Middle frontal gyrus (tissue), 1 donor: ENCODE measurements around the gene OR2L13.
"Not testable (repeated sequence)": the region's sequence is repeated elsewhere in the genome, so short reads cannot be mapped to it uniquely, and the experiment has no call there.

Experiments used
- DNase-seq: peaks from one replicate; pipeline ENCODE4 v3.0.0-alpha.2; 2015; ENCODE audit warnings: low spot score; ENCODE audit errors: extremely low spot score

OR2L13 gene, protein sequence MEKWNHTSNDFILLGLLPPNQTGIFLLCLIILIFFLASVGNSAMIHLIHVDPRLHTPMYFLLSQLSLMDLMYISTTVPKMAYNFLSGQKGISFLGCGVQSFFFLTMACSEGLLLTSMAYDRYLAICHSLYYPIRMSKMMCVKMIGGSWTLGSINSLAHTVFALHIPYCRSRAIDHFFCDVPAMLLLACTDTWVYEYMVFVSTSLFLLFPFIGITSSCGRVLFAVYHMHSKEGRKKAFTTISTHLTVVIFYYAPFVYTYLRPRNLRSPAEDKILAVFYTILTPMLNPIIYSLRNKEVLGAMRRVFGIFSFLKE

DNA sequence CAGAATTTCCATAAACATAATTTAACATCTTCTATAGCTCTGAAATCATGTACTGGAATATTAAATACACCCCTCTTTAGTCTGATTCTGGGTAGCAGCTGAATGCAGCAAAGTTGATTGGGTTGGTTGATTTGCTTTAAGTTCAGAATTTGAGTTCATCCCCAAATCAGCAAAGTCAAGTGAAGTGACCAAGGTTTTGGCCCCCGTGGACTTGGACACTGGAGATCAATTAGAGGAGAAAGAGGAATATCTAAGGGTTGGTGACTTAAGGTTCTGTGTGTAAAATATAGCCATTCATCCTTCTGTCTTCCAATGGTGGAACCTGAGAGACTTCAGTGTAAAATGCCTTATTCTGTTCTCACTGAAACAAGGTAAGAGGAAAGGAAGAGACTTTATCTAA is at the start of gene OR2L13:
Gene OR2L13 (plus strand): TSS at position 301 of the 400 bp plus-strand sequence. CDS start 4,192 bp downstream, outside the sequence.
- no peak for DNase-seq

DNA sequence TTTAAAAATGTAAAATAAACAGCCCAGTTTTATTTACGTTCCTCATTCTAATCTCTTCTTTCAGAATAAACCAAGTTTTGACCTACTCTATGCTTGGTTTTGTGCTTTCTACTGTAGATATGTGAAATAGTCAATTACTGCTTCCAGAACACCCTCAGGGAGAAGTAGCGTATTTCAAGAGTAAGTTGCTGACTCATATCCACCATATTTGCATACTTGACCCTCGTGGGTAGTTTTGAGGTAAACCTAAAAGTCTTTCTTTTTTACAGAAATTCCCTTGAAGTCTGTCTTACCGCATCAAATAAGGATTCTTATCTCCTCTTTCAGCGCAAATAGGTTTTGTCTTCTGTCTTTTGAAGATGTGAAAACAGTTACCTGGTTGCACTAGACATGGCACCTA is 49.8 kb upstream of the OR2L13 start:
- no peak for DNase-seq

DNA sequence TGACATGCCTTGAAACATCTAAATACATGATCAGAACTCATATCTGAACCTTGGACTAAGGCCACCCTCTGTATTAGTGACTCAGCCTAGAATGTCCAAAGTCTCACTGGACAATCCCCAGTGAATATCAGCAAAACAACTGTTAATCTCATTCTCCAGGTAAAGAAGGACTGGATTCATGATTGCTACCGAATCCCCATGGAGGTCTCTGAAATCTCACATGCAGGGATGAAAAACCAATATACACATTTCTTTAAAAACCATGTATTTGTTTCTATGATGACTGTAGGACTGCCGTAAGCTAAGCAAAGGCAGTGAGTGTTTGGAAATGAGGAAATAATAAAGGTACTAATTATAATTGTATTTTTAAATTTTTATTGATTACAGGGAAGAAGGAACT is 48.4 kb upstream of the OR2L13 start, which contains the start of gene OR2L3:
Gene OR2L3 (plus strand): TSS at position 301 of the 400 bp plus-strand sequence. CDS start 13,846 bp downstream, outside the sequence.
- DNase-seq = no peak

DNA sequence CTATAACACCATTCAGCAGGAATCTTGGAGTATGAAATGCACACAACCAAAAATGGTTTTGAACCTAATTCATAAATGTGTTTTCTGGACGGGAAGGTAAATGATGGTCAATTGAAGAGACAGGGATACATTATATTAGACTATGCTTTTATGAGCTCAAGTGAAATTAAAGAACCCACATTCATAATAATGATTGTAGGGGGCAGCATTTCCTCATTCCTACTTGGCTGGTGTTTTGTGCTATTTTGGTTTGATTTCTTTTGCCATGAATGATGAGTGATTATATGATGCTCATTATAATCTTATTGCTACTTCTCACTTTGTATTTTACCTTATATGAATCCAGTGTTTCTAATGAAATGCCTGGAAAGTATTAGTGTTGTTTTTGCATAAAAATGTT is 48.0 kb upstream of the OR2L13 start:
- DNase-seq = no peak

DNA sequence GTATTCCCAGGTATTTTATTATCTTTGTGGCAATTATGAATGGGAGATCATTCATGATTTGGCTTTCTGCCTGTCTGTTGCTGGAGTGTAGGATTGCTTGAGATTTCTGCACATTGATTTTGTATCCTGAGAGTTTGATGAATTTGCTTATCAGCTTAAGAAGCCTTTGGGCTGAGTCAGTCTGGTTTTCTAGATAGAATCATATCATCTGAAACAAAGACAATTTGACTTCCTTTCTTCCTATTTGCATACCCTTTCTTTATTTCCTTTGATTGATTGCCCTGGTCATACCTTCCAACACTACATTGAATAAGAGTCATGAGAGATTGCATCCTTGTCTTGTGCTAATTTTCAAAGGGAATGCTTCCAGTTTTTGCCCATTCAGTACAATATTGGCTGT is 40.3 kb upstream of the OR2L13 start:
- DNase-seq = no peak

DNA sequence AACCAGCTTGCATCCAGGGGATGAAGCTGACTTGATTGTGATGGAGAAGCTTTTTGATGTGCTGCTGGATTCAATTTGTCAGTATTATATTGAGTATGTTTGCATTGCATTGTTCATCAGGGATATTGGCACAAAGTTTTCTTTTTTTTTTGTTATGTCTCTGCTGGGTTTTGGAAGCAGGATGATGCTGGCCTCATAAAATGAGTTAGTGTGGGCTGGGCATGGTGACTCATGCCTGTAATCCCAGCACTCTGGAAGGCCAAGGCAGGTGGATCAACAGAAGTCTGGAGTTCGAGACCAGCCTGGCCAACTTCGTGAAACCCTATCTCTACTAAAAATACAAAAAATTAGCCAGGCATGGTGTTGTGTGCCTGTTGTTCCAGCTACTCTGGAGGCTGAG is 39.7 kb upstream of the OR2L13 start:
- no peak for DNase-seq

DNA sequence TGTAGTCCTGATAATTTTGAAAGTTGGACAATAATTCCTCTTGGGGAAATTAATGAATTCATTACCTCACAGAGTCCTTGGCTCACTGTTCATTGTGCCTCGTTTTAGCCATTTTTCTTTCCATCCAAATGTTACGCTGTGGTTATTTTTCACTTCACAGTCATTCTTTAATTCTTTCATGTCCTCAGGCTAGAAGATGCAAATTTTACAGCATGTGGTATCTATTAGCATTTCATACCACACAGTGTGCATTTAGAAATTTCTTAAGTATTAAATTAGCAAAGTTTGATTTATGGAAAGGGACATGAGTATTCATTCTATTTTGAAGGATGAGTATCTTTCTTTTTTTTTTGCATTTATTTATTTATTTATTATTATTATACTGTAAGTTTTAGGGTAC is 29.9 kb upstream of the OR2L13 start:
- DNase-seq = no peak

DNA sequence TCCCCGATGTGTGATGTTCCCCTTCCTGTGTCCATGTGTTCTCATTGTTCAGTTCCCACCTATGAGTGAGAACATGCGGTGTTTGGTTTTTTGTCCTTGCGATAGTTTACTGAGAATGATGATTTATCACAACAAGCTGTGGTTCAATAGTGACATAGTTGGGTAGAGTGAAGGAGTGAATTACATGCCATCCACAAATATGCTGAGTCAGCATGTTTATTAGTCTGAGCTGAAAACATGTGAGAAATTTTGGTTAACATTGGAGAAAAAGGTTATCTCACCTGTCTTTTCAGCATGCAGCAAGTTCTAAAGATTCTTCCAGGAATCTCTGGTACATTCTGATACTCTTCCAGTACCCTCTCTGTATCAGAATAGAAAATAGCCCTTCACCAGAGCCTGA is 29.4 kb upstream of the OR2L13 start:
- DNase-seq = no peak

DNA sequence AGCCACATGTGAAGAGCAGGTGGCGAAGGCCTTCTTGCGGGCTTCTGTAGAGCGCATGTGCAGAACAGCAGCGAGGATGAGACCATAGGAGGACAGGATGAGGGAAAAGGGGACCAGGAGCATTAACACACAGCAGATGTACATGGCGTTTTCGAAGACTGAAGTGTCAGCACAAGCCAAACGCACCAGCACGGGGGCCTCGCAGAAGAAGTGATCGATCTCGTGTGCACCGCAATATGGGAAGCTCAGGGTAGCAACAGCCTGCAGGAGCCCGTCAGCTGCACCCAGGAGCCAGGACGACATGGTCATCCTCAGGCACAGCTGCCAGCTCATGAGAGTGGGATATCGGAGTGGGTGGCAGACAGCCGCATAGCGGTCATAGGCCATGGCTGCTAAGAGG is 11.1 kb upstream of the OR2L13 start:
- DNase-seq = not testable (repeated sequence)

DNA sequence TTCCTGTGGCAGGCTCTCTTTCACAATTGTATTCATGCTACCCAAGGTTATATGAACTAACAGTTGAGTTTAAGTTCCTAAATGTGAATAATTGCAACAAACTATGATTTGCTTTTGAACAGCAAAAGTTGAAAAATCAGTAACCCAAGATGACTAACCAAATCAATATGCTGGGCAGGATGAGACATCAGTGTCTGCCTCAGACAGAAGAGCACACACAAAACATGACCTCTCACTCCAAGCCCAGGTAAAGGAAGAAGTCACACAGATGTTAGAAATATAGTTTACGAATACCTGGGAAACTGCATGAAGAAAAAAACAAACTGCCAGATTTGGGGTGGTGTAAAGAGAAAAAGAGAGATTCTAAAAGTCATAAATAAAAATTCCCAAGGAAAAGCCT is 3.5 kb downstream of the OR2L13 start:
- no peak for DNase-seq

DNA sequence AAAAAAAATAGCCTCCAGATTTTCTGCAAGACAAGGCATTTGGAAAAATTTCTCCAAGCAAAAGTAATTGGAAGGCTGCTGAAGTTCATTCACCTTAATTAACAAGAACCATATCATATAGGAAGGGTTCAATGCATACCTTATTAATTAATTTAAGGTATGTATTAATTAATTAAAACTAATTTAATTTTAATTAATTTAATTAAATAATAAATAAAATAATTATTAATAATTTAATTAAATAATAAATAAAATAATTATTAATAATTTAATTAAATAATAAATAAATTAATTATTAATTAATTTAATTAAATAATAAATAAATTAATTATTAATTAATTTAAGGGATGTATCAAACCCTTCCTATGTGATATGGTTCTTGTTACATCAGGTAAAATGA is 7.9 kb downstream of the OR2L13 start:
- no peak for DNase-seq

DNA sequence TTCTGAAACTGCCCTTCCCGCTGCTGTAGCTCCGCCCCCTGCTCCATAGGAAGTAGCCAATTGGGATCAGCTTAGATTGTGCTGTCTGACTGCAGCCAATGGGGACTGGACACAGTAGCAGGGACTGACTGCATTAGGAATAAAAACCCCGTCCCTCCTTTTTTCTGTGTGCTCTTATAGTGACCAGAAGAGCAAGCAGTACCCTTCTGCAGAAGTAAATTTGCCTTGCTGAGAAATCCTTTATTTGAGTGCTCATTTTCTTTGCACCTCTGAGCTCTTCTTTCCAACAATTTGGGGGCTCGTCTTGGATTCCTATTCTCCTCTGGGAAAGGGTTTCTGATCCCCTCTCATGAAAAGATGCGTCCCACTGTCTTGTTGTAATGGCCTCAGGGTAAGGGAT is 16.2 kb downstream of the OR2L13 start:
- no peak for DNase-seq

DNA sequence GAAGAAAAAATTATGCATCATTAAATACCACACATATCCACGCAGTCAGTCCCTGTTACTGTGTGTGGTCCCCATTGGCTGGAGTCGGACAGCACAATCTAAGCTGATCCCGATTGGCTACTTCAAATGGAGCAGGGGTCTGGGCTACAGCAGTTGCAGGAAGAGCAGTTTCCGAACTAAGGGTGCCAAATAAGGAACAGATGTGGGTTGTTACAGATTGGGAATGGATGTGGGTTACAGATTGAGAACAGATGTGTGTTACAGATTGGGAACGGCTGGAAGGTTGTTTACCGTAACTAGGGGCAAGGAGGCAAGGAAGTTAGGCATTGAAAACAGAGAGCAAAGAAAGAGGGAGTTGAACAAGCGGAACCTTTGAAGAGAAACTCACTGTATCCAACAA is 19.9 kb downstream of the OR2L13 start:
- no peak for DNase-seq

DNA sequence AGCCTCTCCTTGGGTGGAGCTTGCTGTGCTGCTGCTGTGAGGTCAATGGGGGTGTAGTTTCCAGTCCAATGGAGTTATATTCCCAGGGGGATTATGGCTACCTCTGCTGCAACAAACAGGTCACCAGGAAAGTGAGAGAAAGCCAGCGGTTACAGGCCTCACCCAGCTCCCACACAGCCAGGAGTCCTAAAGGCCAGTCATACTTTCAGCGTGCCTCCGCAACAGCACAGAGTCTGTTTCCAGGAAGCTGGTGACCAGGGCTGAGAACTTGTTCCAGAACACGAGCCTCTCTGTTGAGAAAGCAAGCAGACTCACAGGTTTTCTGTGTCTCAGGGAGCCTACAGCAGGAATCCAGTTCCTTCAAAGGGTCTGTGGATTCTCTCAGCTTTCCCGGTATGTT is 32.7 kb downstream of the OR2L13 start:
- no peak for DNase-seq

DNA sequence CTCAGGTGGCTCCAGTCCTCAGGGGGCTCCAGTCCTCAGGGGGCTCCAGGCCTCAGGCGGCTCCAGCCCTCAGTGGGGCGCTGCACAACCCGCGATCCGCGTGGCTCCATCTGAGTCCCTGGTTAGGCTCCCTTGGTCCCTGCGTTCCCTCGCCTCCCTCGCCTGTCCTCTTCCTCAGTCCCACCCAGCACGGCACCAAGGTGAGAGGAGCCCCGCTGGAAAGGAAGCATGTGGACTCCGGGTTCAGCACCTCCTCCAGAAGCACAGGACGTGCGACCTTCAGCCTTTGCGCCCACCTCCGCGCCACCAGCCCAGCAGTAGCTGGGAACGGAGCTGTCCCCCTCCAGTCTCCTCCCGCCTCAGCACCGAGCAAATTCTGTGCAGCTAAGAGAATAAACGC is 41.8 kb downstream of the OR2L13 start:
- DNase-seq = no peak

DNA sequence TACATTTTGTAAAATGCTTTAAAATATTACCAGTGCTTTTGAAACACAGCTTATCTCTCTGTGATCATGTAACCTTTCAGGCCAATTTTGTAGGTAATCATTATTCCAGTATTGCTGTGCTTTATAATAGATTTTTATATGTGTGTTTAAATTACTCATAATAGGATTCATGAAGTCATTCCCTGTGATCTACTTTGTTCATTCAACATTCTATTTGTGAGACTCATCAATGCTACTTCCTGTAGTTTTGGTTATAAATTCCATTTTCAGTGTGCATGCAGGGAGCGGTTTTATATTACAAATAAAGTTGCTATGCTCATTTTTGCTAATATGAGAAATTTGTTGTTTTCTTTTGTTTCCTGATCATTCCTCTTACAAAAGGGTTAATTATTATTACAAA is 45.9 kb downstream of the OR2L13 start:
- no peak for DNase-seq

DNA sequence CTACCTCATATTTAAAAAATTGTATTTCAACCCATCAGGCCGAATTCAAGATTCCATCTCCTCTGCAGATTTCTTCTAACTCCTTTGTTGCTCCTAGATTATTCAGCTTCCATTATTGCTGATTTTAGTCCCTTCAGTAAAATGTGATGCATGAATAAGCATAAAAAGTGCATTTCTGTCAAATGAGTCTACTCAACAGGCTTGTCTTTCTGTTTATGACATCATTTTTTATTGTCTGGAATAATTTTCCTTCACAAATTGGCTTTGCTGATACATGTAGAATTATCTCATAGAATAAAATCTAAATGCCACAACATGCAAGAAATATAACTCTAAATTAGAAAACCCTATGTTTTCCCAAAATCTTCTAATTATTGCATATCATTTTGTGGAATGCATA is 48.3 kb downstream of the OR2L13 start:
- no peak for DNase-seq

DNA sequence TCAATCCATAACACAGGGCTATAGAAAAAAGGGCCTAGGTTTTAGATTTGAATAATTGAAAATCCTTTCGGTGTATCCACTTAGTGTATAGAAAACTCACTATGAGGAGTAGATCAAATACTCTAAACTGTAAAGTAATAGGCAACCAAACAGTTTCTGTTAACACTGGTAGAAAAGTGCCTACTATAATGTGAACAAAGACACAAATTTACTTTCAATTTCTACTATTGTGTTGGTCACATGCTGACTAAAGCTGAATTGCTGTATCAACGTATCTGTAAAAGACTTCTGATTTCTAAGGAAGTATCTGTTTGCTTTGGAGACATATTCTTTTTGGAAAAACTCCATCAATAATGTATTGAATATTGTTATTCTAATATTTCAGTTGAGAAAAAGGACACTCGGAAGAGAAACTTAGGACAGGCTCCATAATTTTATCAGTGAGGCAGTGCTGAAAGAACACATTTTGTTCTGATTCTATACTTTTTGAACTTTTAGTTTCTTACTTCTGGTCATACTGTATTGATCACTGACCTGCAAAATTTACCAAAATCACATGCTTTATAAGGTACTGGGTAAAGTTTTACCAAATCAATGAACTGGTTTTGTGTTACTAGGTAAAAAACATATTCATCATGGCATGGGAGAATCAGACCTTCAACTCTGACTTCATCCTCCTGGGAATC is 49.7 kb downstream of the OR2L13 start, which contains the start of gene OR2M5:
Gene OR2M5 (plus strand): TSS at position 636 of the 686 bp plus-strand sequence. CDS start 0 bp downstream, at position 636.
- no peak for DNase-seq
